ENCODE results near the gene IL27RA.
A peak's percentile ranks its signal among the peaks of the same experiment; 100 is the strongest.

IL27RA gene

DNA sequence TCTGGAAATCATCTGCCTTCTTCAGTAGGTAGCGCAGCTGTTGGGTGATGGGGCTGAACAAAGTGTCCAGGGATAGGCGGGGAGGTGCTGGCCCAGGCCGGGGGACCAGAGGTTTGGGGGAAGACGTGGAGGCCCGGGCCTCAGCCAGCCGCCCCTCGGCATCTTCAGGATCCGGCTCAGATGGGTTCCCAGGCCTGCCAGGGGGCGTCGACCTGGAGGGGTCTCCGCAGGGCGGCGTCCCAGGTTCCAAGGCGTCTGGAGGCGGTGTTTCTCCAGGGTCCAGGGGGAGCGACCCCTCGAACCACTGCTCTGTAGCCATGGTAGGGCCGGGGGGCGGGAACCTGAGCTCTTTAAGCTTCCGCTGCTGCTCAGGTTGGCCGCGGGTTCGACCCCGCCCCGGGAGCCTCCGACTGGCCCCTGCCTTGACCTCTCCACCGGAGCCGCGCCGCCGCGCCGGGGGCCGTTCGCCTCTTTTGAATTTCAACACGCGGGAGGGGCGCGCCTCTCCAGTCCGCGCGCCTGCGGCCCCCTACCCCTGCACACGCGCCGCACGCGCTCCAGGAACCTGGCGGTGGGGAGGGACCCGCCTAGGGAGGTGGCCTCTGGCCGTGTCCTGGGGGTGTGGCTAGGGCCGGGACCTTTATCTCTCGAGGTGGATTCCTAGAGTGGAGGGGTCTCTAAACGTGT is 53.9 kb downstream of the IL27RA start, which contains the start of gene C19orf67:
Gene C19orf67, minus strand, starts transcription at position 475 of the 687 bp plus-strand sequence. Its CDS starts 156 bp downstream, at position 319.
- Histone ChIP-seq H3K9ac (ENCODE audit: low read length) (no peak within 1 kb of the TSS), H3K9me3 (ENCODE audit: insufficient read depth, low read length) (no peaks in the 10 kb centered on the region), H3K27ac (ENCODE audit: low read length) (no peak within 1 kb of the TSS), H3K4me2 (ENCODE audit: low read length) (no peak within 1 kb of the TSS), H3K36me3 (replicated peaks; ENCODE audit: low read depth, low read length) (peaks cover 16% of the 10 kb centered on the region), H3K27me3 (ENCODE audit: low read depth, low read length) (no peaks in the 10 kb centered on the region), H3K4me1 (ENCODE audit: low read length) (peaks cover 16% of the 10 kb centered on the region), H4K20me1 (ENCODE audit: insufficient read depth, low read length) (no peaks in the 10 kb centered on the region), H3K79me2 (ENCODE audit: low read length) (no peaks in the 10 kb centered on the region), H2AFZ (ENCODE audit: low read depth, low read length) (no peak within 1 kb of the TSS), H3K4me3 (ENCODE audit: low read length) (no peak within 1 kb of the TSS)
- no peak for TF ChIP-seq EZH2phosphoT487 (IDR thresholded peaks at IDR 0.05; ENCODE audit: low read depth)
- TF ChIP-seq, protein P1, sequence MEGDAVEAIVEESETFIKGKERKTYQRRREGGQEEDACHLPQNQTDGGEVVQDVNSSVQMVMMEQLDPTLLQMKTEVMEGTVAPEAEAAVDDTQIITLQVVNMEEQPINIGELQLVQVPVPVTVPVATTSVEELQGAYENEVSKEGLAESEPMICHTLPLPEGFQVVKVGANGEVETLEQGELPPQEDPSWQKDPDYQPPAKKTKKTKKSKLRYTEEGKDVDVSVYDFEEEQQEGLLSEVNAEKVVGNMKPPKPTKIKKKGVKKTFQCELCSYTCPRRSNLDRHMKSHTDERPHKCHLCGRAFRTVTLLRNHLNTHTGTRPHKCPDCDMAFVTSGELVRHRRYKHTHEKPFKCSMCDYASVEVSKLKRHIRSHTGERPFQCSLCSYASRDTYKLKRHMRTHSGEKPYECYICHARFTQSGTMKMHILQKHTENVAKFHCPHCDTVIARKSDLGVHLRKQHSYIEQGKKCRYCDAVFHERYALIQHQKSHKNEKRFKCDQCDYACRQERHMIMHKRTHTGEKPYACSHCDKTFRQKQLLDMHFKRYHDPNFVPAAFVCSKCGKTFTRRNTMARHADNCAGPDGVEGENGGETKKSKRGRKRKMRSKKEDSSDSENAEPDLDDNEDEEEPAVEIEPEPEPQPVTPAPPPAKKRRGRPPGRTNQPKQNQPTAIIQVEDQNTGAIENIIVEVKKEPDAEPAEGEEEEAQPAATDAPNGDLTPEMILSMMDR (IDR thresholded peaks at IDR 0.05; ENCODE audit: low read depth, low read length): no peak

DNA sequence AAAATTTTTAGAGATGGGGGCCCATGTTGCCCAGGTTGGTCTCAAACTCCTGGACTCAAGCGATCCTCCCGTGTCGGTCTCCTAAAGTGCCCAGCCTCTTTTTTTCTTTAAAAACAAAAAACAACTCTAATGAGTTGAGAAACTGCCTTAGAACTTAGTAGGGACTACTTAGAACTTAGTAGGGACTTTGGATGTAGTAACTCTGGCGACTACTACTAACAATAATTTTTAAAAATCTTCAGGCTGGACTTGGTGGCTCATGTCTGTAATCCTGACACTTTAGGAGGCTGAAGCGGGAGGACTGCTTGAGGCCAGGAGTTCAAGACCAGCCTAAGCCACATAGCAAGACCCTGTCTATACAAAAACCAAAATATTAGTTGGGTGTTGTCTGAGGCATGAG is 54.5 kb downstream of the IL27RA start:
- Histone ChIP-seq H3K79me2 (ENCODE audit: low read length) (no peaks in the 10 kb centered on the region), H3K4me2 (ENCODE audit: low read length) (no peak overlapping the region), H3K4me3 (ENCODE audit: low read length) (no peak overlapping the region), H4K20me1 (ENCODE audit: insufficient read depth, low read length) (no peaks in the 10 kb centered on the region), H3K36me3 (replicated peaks; ENCODE audit: low read depth, low read length) (peaks cover 16% of the 10 kb centered on the region), H3K27me3 (ENCODE audit: low read depth, low read length) (no peaks in the 10 kb centered on the region), H3K27ac (ENCODE audit: low read length) (no peak overlapping the region), H3K9ac (ENCODE audit: low read length) (no peak overlapping the region), H2AFZ (ENCODE audit: low read depth, low read length) (no peak overlapping the region), H3K4me1 (ENCODE audit: low read length) (peaks cover 15% of the 10 kb centered on the region), H3K9me3 (ENCODE audit: insufficient read depth, low read length) (no peaks in the 10 kb centered on the region)
- TF ChIP-seq, protein P1 (IDR thresholded peaks at IDR 0.05; ENCODE audit: low read depth, low read length): no peak
- no peak for TF ChIP-seq EZH2phosphoT487 (IDR thresholded peaks at IDR 0.05; ENCODE audit: low read depth)

DNA sequence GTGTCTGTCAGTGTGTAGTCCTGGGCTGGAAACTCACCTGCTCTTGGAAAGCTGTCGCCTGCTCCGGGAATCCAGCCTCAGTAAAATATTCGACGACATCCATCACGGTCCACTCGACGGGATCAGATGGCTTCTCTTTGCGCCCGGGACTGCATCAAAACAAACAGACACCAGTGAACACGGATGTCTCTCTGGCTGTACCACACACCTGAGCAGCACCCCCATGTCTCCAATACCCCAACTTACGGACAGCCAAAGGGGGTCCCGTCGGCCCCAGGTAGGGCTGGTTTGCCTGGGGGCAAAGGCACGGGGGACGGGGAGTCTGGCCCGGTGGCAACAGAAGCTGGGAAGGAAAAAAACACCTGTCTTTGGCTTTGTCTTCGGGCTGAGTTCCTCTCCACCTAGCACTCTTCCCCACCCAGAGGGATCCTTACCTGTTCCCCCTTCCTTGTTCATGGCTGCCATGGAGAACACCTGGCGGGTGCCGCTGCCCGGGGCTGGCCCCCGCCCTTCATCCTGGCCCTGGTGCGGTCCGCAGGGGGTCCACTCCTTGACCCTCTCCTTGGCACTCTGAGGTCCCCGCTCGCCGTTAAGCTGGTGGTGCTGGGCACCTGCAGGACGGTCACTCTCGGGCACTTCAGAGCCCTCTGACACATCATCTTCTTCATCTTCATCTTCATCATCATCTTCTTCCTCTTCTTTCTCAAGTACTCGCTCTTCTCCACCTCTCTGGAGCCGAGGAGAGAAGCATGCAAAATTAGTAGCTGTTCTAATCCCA is 57.3 kb downstream of the IL27RA start:
- Histone ChIP-seq H3K9me3 (ENCODE audit: insufficient read depth, low read length) (peaks cover 7% of the 10 kb centered on the region; the same call in 1 of the 2 replicates), H2AFZ (ENCODE audit: low read depth, low read length) (0 out of 2 replicates have a peak overlapping the region, but pooled peaks have one; percentile 36), H3K4me2 (ENCODE audit: low read length) (peak overlapping the region; percentile 86), H3K27me3 (ENCODE audit: low read depth, low read length) (no peaks in the 10 kb centered on the region), H4K20me1 (ENCODE audit: insufficient read depth, low read length) (no peaks in the 10 kb centered on the region), H3K9ac (ENCODE audit: low read length) (peak overlapping the region; percentile 53), H3K4me3 (ENCODE audit: low read length) (peak overlapping the region; percentile 88), H3K4me1 (ENCODE audit: low read length) (peaks cover 12% of the 10 kb centered on the region), H3K36me3 (replicated peaks; ENCODE audit: low read depth, low read length) (peaks cover 23% of the 10 kb centered on the region), H3K27ac (ENCODE audit: low read length) (no peak overlapping the region), H3K79me2 (ENCODE audit: low read length) (no peaks in the 10 kb centered on the region)
- TF ChIP-seq, protein P1 (IDR thresholded peaks at IDR 0.05; ENCODE audit: low read depth, low read length): no peak
- no peak for TF ChIP-seq EZH2phosphoT487 (IDR thresholded peaks at IDR 0.05; ENCODE audit: low read depth)

DNA sequence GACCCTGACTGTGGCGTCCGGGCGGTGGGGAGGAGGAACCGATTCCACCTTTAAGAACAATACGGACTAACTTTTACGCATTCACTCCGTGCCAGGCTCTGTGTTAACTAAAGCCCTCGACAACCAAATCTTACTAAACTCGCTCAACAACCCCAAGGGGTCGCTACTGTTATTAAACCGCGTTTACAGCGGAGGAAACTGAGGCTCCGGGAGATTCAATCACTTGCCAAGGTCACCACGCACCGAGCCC is 57.8 kb downstream of the IL27RA start:
- peak overlapping the region; percentile 36; the same call in 1 of the 2 replicates for H2AFZ ChIP-seq (ENCODE audit: low read depth, low read length)
- no peaks in the 10 kb centered on the region for H3K79me2 ChIP-seq (ENCODE audit: low read length)
- peaks cover 23% of the 10 kb centered on the region for H3K36me3 ChIP-seq (replicated peaks; ENCODE audit: low read depth, low read length)
- H3K4me3 ChIP-seq (ENCODE audit: low read length): peak overlapping the region; percentile 88
- TF ChIP-seq, protein P1 (IDR thresholded peaks at IDR 0.05; ENCODE audit: low read depth, low read length): peak; percentile 32; the same call in 1 of the 2 replicates
- no peak for TF ChIP-seq EZH2phosphoT487 (IDR thresholded peaks at IDR 0.05; ENCODE audit: low read depth)
- H3K4me1 ChIP-seq (ENCODE audit: low read length): peaks cover 12% of the 10 kb centered on the region
- no peaks in the 10 kb centered on the region for H3K27me3 ChIP-seq (ENCODE audit: low read depth, low read length)
- peak overlapping the region; percentile 53 for H3K9ac ChIP-seq (ENCODE audit: low read length)
- H4K20me1 ChIP-seq (ENCODE audit: insufficient read depth, low read length): no peaks in the 10 kb centered on the region
- H3K9me3 ChIP-seq (ENCODE audit: insufficient read depth, low read length): peaks cover 7% of the 10 kb centered on the region; the same call in 1 of the 2 replicates
- peak overlapping the region; percentile 86 for H3K4me2 ChIP-seq (ENCODE audit: low read length)
- no peak overlapping the region for H3K27ac ChIP-seq (ENCODE audit: low read length)

Measured in OCI-LY3 (cell line).